Measurements from ENCODE around the gene MAML3.

Gene MAML3

DNA sequence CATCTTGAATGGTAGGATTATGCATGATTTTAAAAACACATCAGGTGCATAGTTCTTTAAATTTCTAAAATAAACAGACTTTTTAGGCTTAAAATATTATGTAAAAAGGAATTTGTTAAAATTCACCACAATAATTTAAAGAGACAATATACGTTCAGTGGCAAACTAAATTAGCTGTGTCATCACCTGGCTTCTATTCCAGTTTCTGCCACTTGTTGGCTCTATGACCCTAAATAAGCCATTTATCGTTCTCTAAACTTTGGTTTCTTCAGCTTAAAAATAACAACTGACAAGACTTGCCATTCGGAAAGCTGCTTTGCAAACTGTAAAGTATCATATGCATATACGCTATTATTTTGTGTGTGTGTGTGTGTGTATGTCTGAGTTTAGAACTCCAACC, 347.1 kb downstream of the MAML3 start:
- FAIRE-seq, result no peak

DNA sequence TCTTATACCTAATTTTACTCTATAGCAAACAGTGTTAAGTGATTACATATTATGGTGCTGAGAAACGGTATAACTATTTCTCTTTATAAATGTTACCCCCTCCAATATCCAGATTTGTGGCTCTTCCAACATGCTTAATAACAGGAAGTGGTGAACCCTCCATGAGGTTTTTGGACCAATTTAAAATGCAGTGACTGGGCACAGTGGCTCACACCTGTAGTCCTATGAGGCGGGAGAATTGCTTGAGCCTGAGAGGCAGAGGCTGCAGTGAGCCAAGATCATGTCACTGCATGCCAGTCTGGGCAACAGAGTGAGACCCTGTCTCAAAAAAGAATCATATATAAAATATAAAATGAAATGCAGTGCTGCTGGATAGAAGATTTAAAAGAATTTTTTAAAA, 351.1 kb downstream of the MAML3 start:
- FAIRE-seq, result no peak

DNA sequence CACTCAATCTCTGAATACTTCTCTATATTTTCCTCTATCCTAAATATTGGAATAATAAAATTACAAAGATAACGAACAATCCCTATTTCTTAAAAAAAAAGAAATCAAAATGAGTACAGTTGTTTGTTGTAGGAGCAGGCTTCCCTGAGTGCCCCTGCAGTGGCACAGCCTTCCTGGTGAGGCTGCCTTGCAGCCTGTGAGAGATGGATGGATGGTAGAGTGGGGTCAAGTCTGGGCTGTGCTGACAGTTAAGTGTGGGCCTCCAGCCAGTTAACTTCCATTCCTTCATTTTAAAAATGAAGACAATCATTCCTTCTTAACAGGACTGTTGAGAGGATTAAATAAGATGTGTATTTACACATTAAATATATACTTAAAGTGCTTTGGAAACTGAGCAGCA, 351.5 kb downstream of the MAML3 start:
- no peak for FAIRE-seq

DNA sequence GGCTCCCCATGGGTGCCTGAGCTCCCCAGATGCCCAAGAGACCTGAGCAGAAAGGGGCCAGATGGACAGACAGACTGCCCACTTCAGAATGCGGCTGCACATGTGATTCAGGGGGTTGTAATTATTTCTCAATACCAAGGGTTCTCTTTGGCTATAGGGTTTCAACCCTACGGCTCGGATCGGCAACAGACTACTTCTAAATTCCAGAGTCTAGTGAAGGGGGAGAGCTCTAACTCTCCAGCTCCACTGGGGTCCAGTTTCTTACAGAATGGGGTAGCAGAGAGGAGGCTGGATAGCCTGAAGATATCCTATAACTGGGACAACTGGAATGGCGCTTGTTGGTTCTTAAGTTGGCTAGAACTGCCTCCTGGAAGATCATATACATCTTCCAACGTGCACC, 352.1 kb downstream of the MAML3 start:
- no peak for FAIRE-seq

- no peak for FAIRE-seq
Observed at GRCh38 chr4:139800082-139800481, 353.9 kb downstream of the MAML3 start.

DNA sequence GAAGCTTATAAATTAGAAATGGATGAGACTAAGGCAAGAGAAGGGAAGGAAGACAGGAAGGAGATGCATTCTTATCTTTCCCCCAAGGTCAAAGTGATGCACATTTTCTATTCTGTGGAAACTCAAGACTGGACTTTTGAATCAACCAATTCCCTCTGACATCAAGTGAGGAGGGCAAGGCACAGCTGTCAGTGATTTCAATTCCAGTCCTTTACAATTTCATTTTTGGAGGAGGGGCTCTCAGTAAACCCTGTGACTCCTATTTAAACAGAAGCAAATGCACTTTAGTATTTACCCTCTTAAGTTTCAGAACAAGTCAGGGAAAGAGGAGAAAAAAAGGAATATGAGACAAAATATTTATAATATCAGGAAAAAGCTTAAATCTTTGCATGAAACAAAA, 354.4 kb downstream of the MAML3 start:
- FAIRE-seq, result no peak

DNA sequence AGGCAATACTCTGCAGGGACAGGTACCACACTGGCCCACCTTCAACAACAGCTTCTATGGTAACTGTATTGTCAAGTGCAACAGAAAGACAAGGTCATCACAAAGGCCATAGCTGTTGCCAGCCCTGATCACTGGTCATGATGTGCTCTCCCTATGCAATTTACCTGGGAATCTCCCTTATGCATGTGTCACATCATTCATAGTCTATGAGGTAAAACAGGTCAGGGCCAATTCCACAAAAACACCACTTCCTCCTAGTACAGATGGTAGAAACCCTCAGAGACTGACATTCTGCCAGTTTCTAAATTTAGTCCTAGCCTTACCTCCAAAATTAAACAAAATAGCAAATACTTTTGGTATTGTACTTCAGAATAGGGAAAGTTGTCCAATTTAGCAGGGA, 355.5 kb downstream of the MAML3 start:
- FAIRE-seq, result no peak

DNA sequence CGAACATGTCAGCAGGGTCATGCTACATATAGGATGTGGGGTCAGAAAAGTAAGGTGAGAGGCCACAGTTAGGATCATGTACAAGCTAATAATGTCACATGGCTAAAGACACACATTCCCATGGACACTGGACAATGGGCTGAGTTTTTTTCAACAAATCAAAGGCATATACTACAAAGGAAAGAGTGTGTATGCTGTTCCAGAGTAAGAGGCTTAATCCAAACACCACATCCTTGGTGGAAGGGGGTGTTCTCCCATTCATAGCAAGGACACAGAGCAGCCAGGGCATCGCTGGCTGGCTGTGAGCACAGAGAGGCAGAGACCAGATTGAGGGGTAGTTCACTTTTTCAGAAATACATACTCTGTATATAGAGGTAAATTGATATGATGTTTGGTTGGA, 356.7 kb downstream of the MAML3 start:
- FAIRE-seq, result no peak

- no peak for FAIRE-seq
Observed at GRCh38 chr4:139795527-139796314, 358.3 kb downstream of the MAML3 start.

DNA sequence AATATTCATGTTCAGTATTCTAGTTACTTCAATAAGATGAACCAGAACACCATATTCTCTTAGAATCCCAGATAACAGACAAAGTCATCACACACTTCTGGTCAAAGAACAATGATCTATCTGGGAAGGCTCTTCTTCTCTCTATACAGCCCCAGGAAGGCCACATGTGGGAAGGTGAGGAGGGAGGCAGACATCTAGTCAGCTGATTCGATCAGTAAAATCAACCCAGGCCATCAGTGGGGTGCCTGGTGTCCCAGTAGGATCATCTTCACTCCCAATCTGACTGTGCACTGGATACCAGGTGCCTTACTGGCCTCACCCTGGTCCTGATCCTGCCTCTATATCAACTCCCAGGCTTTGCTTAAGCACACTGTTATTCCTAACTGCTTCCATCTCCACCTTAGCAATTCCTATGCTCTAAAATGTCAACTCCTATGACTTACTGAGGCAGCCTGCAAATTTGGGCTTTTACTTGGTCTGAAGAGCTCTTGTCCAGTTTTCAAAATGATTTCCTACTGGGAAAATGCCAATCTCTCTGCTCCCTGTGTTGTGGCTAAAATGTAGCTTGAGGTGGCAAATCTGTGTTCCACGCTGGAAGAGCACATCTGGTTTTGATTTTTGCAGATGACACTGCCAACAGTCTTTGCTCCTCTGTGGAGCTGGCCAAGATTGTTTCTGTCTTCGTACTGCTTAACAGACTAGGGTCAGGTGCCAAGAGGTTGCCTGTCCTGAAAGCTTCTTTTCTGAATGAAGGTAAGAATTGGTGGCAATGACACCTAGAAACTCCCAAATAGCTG, 359.6 kb downstream of the MAML3 start:
- FAIRE-seq, result no peak

GRCh38 chr4:139791681-139792080, 362.3 kb downstream of the MAML3 start:
- no peak for FAIRE-seq

DNA sequence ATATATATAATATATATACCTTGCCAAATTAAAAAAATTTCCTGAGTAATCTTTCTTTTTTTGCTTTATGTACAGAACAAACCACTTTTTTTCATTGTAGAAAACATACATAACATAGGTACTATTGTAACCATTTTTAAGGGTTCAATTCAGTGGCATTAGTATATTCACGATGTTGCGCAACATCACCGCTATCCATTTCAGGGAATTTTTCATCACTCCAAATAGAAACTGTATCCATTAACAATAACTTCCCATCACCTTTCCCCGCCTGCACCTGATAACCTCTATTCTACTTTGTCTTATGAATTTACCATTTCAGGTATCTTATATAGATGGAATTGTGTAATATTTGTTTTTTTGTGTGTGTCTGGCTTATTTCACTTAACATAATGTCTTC, 363.7 kb downstream of the MAML3 start:
- no peak for FAIRE-seq

DNA sequence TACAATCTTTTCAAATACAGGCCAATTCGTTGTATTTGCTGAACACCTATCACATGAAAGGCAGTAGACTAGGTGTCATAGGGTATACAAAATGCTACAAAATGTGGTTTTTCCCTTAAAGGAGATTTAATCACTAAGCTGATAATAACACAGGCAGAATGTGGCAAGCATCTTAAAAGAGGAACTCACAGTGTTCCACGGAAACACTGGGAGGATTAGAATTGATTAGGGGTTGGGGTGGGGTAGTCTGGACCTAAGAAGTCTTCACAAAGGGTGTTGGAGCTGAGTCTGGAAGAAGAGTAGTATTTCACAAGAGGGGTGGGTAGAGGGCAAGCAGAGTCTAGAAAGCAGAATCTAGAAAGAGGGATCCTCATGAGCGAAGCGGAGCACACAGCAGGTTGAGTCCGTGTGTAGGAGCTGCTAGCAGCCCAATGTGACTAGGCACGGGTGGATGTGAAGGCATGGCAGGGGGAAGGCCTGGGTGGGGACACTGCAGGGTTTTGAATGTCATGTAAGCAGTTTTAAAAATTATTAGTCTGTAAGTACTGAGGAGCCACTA, 364.8 kb downstream of the MAML3 start:
- FAIRE-seq, result no peak

DNA sequence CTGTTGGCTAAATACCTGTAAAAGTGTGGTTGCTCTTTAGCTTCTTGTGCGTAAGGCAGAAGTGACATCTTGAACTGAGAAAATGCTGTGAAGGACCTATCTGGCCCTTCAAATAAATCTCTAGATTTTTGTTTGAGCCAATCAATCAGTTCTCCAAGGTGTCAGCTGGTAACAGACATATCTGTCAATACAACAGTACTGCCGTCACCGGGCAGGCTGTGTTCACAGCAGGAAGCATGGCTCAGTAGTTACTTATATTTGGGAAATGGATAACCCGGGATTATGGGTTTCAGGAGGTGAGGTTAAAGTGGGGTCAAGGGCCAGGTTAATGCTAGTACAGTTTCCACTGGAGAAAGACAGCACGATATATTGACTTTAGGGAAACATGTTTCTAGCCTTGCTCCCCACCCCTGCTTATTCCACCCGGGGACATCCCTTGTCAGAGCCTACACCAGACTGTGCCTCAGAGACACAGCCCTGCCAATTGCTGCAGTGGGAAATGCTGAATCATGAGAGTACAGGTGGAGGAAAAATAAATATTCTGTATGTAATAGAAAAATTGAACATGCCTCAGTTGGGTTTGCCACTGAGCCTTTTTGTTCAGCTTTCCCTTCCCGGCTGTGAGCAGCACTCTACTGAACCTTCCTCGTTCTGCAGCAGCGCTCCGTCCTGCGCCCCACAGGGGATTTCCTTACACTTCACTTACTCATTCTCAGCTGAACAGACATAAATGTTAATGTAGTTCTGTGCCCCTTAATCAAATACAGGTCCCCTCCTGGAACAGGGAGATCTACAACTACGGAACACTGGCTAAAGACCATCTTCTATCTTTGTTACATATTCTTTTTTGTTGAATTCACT, 367.3 kb downstream of the MAML3 start:
- FAIRE-seq, result no peak

DNA sequence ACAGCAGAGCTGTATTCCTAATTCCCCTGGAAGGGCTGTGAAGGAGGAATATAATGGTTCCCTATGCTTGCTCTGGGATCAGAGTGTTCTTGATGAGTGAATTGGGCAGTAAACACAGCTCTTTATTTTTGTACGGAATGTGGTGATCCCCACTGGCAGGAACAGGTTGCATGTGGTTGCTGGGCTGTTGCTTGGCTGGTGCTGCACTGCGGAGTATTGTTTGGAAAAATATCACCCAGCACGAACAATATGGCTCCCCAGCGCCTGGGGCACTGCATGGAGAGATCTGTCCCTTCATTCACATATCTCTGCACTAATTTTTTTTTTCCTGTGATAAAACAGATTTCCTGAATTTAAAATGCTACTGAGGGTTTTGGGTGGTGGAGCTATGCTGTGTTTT, 368.6 kb downstream of the MAML3 start:
- no peak for FAIRE-seq

GRCh38 chr4:139783741-139784484, 370.1 kb downstream of the MAML3 start:
- FAIRE-seq, result no peak

- no peak for FAIRE-seq
Observed at GRCh38 chr4:139782926-139783522, 371.0 kb downstream of the MAML3 start.

- no peak for FAIRE-seq
Observed at GRCh38 chr4:139781066-139781465, 372.9 kb downstream of the MAML3 start.

- FAIRE-seq, result no peak
Observed at GRCh38 chr4:139779691-139780090, 374.3 kb downstream of the MAML3 start.

DNA sequence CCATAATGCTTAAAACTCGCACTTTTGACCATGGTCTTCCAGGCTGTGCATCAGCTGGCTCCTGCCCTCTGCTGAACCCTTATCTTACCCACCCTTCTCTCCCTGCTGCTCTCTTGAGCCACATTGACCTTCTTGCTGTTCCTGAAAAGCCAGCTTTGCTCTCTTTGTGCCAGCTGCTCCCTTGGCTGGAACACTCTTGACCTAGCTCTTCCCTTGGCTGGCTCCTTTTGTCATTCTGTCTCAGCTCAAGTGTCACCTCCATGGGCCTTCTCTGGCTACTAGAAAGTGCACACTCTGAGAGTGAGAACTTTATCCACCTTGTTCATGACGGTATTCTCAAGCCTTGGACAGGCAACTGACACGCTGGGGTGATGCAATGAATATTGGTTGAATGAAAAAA, 376.2 kb downstream of the MAML3 start:
- no peak for FAIRE-seq

GRCh38 chr4:139776235-139776634, 377.7 kb downstream of the MAML3 start:
- FAIRE-seq, result no peak
